T-helper 1 cell treated with Interleukin-12 subunit alpha and Interleukin-12 subunit beta and Interleukin-4 antibody, amounts not matched to agents 30 ng/mL and 1 ng/mL, for 36 hours (primary cell): ENCODE results near the gene CEP192. TPM values are rescaled to one million over a fixed set of nuclear protein-coding genes. Genes with fewer than 3 reads are reported as not detected.
"Not testable (repeated sequence)": the region's sequence is repeated elsewhere in the genome, so short reads cannot be mapped to it uniquely, and the experiment has no call there.

Experiments used
- intact Hi-C: fragments of 100-400 bp; cut with micrococcal nuclease; formaldehyde crosslinking; loops from one replicate; pipeline ENCODE4 v1.15.1; 2024
- total RNA-seq: library from RNA; stranded (reverse); gene quantifications from 2 replicates; pipeline ENCODE4 v1.2.3, GENCODE V29; 2022

The CEP192 gene
- total RNA-seq, 1 donor from 2014 or later = 46.8 TPM

- intact Hi-C loops = no loop called here
These were observed 105.1 kb downstream of the CEP192 start for GRCh38 chr18:13096232-13096631.

- intact Hi-C loops = no loop called here
These were observed 105.6 kb downstream of the CEP192 start for GRCh38 chr18:13096719-13097118.

GRCh38 chr18:13098104-13098503 is 106.9 kb downstream of the CEP192 start:
- intact Hi-C loops = not testable (repeated sequence)

- intact Hi-C loops = no loop called here
These were observed 108.0 kb downstream of the CEP192 start for GRCh38 chr18:13099113-13099512.

- intact Hi-C loops = no loop called here
These were observed 109.9 kb downstream of the CEP192 start for GRCh38 chr18:13100942-13101658.

- intact Hi-C loops = no loop called here
These were observed 110.6 kb downstream of the CEP192 start for GRCh38 chr18:13101659-13102197.

GRCh38 chr18:13103366-13103765 is 112.2 kb downstream of the CEP192 start:
- intact Hi-C loops = no loop called here

GRCh38 chr18:13105059-13105458 is 113.9 kb downstream of the CEP192 start:
- intact Hi-C loops = no loop called here

- intact Hi-C loops = no loop called here
These were observed 115.9 kb downstream of the CEP192 start for GRCh38 chr18:13107074-13107473.

GRCh38 chr18:13108330-13108729 is 117.2 kb downstream of the CEP192 start:
- intact Hi-C loops = no loop called here

- intact Hi-C loops = no loop called here
These were observed 119.4 kb downstream of the CEP192 start for GRCh38 chr18:13110559-13110958.

GRCh38 chr18:13112982-13113381 is 121.8 kb downstream of the CEP192 start:
- intact Hi-C loops = no loop called here

- intact Hi-C loops = no loop called here
These were observed 129.1 kb downstream of the CEP192 start for GRCh38 chr18:13120255-13120654.

- intact Hi-C loops = no loop called here
These were observed 129.8 kb downstream of the CEP192 start for GRCh38 chr18:13120983-13121441.

- intact Hi-C loops = no loop called here
These were observed 133.2 kb downstream of the CEP192 start for GRCh38 chr18:13124411-13124810.

- intact Hi-C loops = no loop called here
These were observed 134.0 kb downstream of the CEP192 start for GRCh38 chr18:13125191-13125590.

GRCh38 chr18:13126966-13127598 is 135.9 kb downstream of the CEP192 start:
- intact Hi-C loops = no loop called here

- intact Hi-C loops = no loop called here
These were observed 140.1 kb downstream of the CEP192 start for GRCh38 chr18:13131283-13131682.

GRCh38 chr18:13134551-13135401 is 143.6 kb downstream of the CEP192 start:
- intact Hi-C loops = loop anchor here (5.0 kb wide), 1 partner anchor 478 kb away; no protein-coding TSS in a partner anchor

GRCh38 chr18:13136056-13136903 is 145.1 kb downstream of the CEP192 start:
- intact Hi-C loops = loop anchor here (2.0 to 5.0 kb wide), 2 partner anchors 239 to 476 kb away; no protein-coding TSS in a partner anchor
